H1 (cell line): ENCODE data around the gene PTGES2. TPM values are rescaled to one million over a fixed set of nuclear protein-coding genes. Genes with fewer than 3 reads are reported as not detected.

ENCODE experiments used
- JUND ChIP-seq: IDR thresholded peaks from 2 replicates; pipeline ENCODE4 v1.6.1; 2011; ENCODE audit warnings: mild to moderate bottlenecking, improper control_type of control experiment, low read length
- KDM1A ChIP-seq: fragments of 200-600, 300-600 bp; sonication (generic); IDR thresholded peaks from 2 replicates; pipeline ENCODE4 v1.7.1; 2016; ENCODE audit warnings: mild to moderate bottlenecking, low read length, borderline replicate concordance
- POLR2AphosphoS5 ChIP-seq: IDR thresholded peaks from 2 replicates; pipeline ENCODE4 v1.6.1; 2011; ENCODE audit warnings: low read depth, low read length
- RFX5 ChIP-seq: IDR thresholded peaks from 2 replicates; pipeline ENCODE4 v1.6.1; 2011; ENCODE audit warnings: low read depth, low read length, improper control_type of control experiment, borderline replicate concordance
- polyA plus RNA-seq, 7 experiments: library from polyadenylated mRNA; depleted of rRNA in 3 of 7; stranded (reverse) in 5 of 7; unstranded in 2 of 7; fragments of >200 nt in 5 of 7; fragments of 200-250 nt in 2 of 7; gene quantifications; 1 replicate in 5 of 7; 2 replicates in 1 of 7; 4 replicates in 1 of 7; pipeline versions ENCODE4 v1.2.1 to v1.2.3, GENCODE V29; 2011 to 2013; ENCODE audit warnings: missing spikeins in 2 of 7, mixed read lengths in 2 of 7
- total RNA-seq: library from RNA; stranded (reverse); fragmentation: NEBNext Ultra II Directional; extraction: Animal tissue kit (Norgen Biotek cat#: 25700); gene quantifications from 2 replicates; pipeline ENCODE4 v1.2.1, GENCODE V29; 2021
- TF ChIP-seq, protein P1 (sequence below): fragments of 300-600 bp; sonication (generic); IDR thresholded peaks from 2 replicates; pipeline ENCODE4 v1.7.1; 2012; ENCODE audit warnings: low read length, moderate library complexity, mild to moderate bottlenecking, inconsistent platforms; ENCODE audit not compliant: insufficient replicate concordance

Gene PTGES2
- total and polyA plus RNA-seq, 2 of the 8 experiments (the other 6 are each of a cell fraction or from before 2014, with no cell fraction given) = 80.7 to 81.2 TPM

DNA sequence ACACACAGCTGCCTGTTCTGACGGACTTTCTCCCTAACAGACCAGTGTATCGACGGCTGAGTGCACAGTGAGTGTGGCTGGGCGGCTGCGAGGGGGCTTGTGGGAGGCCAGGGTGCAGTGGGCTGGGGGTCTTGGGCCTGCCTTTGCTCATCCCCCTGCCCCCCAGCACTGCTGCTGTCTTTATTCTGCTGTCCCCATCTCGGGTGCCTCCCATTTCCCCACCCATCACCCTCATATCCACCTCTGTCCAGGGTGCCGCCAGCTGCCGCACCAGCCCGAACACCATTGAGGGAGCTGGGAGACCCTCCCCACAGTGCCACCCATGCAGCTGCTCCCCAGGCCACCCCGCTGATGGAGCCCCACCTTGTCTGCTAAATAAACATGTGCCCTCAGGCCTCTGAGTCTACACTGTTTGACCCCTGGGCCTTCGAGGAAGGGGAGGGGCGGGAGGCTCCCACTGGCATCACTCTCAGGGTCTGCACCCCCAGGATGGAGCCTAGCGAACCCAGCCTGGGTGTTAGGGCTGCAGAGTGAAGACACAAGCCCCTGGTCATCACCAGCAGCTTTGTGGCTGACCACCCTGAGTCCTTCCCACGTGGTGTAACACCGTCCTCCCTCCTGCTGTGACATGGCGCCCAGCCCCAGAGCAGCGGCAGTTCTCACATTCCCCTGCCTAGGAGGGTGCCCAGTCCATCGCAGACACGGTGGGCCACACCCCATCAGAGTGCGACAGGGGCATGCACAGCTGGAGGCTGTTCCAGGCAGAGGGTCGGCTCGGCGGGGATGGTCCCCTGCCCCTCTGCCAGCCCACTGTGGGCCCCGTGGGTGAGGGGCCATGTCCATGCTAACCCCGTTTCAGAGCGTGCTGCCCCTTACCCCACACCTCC is 25.8 kb upstream of the PTGES2 start (continued):
- no peak for TF ChIP-seq JUND
- TF ChIP-seq, protein P1, sequence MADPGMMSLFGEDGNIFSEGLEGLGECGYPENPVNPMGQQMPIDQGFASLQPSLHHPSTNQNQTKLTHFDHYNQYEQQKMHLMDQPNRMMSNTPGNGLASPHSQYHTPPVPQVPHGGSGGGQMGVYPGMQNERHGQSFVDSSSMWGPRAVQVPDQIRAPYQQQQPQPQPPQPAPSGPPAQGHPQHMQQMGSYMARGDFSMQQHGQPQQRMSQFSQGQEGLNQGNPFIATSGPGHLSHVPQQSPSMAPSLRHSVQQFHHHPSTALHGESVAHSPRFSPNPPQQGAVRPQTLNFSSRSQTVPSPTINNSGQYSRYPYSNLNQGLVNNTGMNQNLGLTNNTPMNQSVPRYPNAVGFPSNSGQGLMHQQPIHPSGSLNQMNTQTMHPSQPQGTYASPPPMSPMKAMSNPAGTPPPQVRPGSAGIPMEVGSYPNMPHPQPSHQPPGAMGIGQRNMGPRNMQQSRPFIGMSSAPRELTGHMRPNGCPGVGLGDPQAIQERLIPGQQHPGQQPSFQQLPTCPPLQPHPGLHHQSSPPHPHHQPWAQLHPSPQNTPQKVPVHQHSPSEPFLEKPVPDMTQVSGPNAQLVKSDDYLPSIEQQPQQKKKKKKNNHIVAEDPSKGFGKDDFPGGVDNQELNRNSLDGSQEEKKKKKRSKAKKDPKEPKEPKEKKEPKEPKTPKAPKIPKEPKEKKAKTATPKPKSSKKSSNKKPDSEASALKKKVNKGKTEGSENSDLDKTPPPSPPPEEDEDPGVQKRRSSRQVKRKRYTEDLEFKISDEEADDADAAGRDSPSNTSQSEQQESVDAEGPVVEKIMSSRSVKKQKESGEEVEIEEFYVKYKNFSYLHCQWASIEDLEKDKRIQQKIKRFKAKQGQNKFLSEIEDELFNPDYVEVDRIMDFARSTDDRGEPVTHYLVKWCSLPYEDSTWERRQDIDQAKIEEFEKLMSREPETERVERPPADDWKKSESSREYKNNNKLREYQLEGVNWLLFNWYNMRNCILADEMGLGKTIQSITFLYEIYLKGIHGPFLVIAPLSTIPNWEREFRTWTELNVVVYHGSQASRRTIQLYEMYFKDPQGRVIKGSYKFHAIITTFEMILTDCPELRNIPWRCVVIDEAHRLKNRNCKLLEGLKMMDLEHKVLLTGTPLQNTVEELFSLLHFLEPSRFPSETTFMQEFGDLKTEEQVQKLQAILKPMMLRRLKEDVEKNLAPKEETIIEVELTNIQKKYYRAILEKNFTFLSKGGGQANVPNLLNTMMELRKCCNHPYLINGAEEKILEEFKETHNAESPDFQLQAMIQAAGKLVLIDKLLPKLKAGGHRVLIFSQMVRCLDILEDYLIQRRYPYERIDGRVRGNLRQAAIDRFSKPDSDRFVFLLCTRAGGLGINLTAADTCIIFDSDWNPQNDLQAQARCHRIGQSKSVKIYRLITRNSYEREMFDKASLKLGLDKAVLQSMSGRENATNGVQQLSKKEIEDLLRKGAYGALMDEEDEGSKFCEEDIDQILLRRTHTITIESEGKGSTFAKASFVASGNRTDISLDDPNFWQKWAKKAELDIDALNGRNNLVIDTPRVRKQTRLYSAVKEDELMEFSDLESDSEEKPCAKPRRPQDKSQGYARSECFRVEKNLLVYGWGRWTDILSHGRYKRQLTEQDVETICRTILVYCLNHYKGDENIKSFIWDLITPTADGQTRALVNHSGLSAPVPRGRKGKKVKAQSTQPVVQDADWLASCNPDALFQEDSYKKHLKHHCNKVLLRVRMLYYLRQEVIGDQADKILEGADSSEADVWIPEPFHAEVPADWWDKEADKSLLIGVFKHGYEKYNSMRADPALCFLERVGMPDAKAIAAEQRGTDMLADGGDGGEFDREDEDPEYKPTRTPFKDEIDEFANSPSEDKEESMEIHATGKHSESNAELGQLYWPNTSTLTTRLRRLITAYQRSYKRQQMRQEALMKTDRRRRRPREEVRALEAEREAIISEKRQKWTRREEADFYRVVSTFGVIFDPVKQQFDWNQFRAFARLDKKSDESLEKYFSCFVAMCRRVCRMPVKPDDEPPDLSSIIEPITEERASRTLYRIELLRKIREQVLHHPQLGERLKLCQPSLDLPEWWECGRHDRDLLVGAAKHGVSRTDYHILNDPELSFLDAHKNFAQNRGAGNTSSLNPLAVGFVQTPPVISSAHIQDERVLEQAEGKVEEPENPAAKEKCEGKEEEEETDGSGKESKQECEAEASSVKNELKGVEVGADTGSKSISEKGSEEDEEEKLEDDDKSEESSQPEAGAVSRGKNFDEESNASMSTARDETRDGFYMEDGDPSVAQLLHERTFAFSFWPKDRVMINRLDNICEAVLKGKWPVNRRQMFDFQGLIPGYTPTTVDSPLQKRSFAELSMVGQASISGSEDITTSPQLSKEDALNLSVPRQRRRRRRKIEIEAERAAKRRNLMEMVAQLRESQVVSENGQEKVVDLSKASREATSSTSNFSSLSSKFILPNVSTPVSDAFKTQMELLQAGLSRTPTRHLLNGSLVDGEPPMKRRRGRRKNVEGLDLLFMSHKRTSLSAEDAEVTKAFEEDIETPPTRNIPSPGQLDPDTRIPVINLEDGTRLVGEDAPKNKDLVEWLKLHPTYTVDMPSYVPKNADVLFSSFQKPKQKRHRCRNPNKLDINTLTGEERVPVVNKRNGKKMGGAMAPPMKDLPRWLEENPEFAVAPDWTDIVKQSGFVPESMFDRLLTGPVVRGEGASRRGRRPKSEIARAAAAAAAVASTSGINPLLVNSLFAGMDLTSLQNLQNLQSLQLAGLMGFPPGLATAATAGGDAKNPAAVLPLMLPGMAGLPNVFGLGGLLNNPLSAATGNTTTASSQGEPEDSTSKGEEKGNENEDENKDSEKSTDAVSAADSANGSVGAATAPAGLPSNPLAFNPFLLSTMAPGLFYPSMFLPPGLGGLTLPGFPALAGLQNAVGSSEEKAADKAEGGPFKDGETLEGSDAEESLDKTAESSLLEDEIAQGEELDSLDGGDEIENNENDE = no peak
- TF ChIP-seq RFX5 = no peak
- TF ChIP-seq KDM1A = no peak
- TF ChIP-seq POLR2AphosphoS5 = no peak
